Stimulated activated CD8-positive, alpha-beta memory T cell treated with anti-CD3 and anti-CD28 coated beads, Interleukin-12 subunit alpha, Interleukin-12 subunit beta, amount 100 ng/mL, for 4 hours (primary cell): ENCODE results near the gene TBKBP1.
"Not testable (repeated sequence)": the region's sequence is repeated elsewhere in the genome, so short reads cannot be mapped to it uniquely, and the experiment has no call there.

Experiments
- DNase-seq: peaks from one replicate; pipeline ENCODE4 v3.0.0-alpha.2; 2020; ENCODE audit warnings: low read depth

The TBKBP1 gene

DNA sequence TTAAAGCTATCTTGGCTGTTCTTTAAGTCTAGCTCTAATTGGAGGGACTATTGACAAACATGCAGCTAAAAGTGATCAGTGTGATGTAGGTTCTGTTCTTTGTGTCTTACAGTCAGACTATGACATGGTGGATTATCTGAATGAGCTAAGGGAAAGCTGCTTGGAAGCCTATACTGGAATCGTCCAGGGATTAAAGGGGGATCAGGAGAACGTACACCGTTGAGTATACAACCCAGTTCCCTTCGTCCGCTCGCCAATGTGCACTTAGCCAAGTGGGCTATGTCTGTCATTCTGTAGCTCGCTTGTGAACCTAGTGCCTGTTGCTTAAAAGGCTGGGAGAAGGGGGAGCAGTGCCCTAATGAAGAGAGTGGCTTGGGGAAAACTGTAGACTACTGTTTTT is 15.8 kb upstream of the TBKBP1 start:
- no peak for DNase-seq

DNA sequence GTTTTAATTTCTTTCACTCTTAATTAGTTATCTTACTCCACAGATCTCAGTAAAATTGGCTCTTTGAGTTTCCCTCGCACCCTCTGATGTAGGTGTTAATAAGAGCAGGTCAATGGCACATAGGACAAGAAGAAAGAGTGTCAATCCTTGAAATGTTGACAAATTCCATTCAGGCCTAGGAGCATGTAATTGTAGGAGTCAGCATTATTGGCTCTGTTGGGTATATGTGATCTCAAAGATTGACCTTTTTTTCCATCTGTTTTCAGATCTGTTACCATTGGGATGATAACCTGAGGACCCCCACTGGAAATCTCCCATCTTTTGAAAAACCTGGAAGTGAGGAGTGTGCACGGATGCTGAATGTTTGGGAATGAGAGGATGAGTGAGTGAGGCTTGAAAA is 11.8 kb upstream of the TBKBP1 start:
- DNase-seq: no peak

DNA sequence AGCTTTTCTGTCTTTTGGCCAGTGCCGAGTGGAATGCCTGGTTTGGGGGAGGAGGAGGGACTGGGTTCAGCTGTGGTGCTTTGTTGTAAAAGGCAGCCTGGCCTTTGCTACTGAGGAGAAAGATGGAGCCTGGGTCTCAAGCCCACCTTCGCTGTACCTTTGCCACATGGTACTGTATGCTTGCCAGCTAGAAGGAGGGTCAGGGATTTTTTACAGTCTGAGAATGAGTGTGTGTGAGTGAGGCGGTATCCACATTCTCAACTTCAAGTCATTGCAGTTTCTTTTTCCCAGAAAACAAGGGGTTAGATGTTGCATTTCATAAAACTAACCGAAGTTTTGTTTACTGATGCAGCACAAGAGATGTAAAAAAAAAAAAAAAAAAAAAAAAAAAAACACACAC is 11.2 kb upstream of the TBKBP1 start:
- not testable (repeated sequence) for DNase-seq

DNA sequence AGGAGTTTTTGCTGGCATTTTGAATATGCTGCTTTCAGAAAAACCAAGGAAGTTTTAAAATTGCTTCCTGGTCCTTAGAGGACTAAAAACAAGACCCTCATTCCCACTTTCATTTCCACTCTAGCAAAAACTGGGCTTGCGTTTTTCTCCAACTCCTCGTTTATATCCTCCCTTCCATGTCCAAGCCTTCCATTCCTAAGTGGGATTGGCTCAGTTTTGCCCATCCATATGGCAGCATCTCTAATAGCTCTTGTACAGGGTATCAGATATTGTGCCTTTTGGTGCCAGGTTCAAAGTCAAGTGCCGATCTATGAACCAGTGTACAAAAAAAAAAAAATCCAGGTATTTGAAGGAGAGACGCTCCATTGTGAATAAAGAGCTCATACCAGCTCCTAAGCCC is 9.9 kb upstream of the TBKBP1 start:
- DNase-seq: no peak

DNA sequence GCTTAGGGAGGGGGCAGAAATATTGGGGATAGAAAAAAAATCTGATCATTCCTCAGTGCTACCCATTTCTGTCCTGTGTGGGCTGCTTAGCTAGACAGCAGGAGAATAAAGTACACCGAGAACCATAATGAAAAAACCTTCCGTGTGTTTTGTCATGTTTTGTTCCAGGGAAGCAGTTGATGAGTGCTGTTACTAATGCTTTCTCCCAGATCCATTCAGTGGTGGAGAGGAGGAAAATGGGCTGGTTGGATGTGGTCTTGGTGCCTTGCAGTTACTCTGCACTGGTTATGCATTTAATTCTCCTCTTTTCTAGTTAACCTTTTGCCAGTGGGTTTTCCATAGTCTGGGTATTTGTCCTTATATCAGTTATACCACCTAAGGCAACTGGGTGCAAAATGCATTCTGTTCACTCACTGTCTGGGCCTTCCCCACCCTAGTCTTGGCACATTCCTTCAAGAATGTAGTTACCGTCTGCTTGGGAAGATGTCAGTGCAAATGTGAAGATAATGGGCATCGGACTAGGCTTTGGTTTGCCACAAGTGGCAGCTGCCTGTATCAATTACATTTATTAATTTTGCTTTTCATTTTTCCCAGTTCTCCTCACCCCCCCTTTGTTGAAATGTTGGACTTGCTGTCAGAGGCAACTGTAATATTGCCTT is 9.3 kb upstream of the TBKBP1 start:
- DNase-seq: no peak

DNA sequence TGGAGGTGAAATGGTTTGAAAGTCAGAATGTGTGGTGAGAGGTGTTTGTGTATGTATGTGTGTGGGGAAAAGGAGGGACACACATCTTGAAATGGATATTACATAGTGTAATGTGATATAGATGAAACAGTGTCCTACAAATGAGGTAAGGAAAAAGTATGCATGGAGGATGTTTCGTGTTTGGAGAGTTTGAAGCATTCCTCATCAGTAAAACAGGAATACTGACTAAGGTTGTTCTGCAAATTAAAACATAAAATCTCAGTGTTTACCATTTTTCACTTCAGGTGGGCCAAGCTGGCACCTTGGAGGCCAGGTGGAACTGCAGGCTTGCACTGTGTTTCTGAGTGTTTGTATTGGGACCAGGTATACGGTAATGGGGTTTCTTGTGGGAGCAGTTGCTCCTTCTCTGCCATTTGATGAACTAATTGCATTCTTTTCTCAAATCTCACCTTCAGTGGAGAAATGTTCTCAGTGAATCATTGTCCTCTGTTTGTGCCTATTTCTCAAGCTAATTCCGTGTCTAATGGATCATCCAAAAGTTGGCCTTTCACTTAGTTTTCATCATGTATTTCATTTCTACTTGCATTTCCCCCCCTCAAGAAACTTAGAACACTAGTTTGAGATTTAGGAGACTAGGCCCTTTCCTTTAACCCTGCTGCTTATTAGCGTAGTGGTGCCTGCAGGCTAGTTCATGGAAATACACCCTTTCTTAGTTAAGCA is 8.2 kb upstream of the TBKBP1 start:
- no peak for DNase-seq

DNA sequence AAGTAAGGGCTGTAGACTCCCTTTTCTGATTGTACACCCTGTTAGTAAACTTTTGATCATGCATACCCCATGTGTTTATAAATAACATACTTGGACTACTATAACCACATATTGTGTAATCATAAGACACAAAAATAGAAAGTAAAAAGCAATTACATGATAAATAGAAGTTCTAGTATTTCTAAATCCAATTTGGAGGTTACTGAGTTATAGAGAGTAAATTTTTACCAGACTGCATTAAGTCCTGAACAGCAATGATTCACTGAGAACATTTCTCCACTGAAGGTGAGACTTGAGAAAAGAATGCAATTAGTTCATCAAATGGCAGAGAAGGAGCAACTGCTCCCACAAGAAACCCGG is 7.7 kb upstream of the TBKBP1 start:
- DNase-seq: no peak

DNA sequence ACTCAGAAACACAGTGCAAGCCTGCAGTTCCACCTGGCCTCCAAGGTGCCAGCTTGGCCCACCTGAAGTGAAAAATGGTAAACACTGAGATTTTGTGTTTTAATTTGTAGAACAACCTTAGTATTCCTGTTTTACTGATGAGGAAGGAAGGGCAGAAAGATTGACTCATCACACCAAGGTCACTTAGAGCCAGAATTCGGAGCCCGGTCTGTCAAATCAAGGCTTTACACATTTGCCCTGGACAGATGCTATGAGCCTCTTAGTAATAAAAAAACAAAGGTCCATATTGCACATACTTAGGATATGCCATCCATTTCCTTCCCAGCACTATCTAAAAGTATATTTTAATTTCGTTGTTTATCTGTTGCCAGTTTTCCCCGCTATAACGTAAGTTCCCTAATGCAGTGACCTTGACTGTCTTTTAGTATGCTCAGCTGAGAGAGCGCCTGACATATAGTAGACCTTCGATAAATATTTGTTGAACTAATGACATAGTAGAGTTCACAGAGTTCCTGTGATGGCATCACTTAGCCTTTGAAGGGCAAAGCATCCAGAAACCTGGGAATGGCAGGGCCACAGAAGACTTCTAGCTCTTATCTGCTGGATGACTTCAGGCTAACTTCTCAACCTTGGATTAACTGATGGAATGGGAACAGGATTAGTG is 7.2 kb upstream of the TBKBP1 start:
- no peak for DNase-seq

DNA sequence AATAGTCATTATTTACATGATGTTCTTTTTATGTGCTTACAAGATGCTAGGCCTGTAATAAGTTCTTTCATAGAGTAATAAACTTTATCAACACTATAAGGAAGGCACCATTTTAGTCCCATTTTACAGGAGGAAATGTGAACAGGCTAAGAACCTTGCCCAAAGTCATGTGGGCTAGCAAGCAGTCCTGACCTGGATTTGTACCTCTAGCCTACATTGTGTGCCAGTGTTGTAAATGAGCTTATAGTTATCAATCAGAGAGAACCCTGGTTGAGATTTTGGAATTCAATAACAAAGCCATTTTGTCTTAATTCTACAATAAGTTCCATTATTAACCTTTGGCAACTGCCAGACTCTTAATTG is 6.7 kb upstream of the TBKBP1 start:
- no peak for DNase-seq

DNA sequence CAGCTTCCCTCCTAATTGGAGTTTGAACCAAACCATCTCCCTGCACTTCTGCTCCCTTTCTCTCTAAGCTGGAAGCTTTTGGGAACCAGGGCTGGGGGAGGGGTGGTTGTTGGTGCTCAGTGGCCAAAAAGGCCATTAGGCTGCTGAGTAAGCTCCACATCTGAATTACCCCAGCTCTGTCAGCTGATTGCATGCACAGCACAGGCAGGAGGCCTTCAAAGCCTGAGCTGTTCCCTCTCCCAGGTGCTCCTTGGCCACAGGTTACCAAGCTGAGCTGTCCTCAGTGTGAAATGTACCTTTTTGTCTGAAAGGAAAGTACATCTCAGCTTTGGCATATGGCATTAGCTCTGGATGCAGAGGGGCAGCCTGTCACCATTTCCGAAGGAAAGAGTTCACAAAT is 6.2 kb upstream of the TBKBP1 start:
- DNase-seq: no peak

DNA sequence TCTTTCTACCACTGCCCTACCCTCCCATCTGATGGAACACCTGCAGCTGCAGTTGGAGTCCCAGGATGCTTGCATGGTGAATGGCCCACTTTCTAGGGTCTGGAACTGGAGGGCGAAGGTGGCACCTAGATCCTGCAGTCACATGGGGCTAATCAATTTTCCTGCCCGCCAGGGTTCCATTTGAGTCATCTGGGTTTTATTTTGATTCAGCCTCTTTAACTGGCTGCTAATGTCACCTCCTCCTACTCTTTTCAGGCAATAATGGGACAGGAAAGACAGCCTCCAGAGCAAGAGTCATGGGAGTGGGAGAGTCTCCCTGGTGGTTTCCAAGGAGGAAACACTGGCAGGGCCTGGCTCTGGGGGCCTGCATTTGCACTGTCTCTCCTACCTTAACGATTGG is 3.8 kb upstream of the TBKBP1 start:
- no peak for DNase-seq

DNA sequence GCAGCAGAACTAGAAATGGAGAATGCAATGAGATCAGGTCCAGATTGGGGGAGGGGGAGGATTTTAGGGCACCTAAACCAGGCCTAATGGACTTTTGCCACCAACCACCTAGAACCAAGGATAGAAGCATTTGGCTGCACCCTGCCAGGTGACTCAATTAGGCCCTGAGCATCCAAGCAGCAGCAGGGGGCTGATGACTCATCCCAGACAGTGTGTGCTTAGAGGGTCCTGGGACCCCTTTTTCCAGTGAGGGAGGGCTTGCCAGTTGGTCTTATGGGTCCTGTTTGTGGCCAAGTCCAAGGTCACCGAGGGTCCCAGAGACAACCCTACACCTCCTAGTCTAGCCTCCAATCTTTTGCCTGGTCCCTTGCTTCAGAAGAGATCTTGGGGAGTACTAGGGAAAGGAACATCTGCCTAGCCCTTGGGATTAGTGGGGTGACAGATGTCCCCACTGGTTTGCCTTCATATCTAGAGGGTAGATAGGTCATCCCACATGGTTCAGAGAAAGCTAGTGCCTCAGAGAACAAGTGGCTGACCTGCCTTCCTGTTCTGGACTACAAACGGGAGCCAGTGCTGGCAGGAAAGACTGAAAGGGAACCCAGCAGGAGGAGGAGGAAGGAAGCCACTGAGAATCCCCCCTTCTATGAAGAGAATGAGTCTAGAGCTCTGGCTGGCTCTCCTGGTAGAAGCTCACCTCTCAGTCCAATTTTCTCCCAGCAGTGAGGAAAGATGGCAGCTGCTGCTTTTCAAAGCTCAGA is 1.6 kb upstream of the TBKBP1 start:
- DNase-seq: no peak

DNA sequence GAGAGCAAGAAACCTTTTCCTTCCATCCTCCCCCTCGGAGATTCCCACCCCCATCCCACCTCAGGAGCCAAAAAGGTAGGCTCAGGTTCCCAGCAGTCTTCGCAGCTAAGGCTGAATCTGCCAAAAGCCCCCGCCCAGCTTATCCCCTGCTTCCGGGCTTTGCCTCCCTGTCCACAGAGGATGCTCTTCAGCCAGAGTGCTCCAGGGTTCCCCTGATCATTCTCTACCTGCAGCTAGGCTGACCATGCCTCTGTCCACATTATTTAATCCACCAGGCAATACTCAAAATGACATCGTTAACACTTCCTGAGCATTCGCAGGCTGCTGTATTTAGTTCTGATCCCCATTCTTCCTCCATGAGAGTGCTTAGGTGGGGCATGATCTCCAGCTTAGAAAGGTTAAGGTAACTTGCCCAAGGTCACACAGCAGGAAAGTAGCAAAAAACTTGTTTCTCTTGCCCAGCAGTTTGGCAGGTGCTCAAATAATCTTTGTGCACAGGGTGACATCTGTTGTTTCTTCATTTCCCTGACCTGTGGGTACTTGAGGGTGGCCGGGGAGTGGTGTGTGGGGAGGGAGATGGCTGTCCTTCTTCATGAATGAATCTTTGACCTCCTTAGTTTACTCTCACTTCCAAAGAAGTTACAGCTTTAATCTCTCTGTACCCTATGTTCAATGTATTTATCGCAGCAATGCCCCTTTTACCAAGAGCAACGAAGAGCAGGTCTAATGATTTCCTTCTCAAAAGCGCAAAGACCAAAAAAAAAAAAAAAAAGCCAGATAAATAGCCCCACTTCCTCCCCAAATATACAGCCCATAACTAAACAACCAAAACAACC is 848 bp upstream of the TBKBP1 start:
- DNase-seq: no peak

DNA sequence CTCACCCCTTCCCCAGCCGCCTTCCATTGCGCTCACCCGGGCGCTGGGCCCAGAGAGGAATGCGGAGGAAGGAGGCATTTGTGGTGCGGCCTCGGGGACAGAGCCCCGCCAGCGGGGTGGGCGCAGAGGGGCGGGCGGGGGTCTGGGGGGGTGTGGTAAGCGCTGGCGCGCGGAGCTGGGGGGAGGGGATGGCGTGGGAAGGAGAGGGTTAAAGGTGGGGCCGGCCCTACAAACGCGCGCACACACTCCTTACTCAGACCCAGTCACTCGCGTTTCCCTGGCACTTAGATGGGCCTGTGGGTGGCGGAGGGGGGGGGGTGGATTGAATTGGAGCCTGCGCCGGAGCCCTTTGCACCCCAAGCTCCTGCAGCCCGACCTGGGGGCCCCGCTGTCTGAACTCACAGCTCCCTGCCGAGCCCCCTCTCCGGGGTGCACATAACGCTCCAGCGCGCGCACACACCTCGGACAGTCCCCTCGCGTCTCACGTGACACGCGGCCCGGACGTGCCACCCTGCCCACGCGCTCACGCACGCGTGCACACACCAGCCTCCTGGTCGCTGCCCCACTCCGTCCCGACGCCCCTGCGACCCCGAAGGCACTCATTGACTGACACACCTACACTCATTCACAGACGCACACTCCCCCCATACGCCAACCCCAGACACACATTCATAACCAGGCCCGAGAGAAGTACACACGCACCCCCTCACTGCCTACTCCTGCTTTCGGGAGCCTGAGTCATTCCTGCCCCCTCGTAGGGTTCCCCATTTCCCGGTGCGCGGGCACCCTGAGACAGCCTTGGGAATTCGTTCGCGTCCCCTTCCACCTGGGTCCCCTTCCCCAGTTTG is 844 bp downstream of the TBKBP1 start:
- DNase-seq: no peak

DNA sequence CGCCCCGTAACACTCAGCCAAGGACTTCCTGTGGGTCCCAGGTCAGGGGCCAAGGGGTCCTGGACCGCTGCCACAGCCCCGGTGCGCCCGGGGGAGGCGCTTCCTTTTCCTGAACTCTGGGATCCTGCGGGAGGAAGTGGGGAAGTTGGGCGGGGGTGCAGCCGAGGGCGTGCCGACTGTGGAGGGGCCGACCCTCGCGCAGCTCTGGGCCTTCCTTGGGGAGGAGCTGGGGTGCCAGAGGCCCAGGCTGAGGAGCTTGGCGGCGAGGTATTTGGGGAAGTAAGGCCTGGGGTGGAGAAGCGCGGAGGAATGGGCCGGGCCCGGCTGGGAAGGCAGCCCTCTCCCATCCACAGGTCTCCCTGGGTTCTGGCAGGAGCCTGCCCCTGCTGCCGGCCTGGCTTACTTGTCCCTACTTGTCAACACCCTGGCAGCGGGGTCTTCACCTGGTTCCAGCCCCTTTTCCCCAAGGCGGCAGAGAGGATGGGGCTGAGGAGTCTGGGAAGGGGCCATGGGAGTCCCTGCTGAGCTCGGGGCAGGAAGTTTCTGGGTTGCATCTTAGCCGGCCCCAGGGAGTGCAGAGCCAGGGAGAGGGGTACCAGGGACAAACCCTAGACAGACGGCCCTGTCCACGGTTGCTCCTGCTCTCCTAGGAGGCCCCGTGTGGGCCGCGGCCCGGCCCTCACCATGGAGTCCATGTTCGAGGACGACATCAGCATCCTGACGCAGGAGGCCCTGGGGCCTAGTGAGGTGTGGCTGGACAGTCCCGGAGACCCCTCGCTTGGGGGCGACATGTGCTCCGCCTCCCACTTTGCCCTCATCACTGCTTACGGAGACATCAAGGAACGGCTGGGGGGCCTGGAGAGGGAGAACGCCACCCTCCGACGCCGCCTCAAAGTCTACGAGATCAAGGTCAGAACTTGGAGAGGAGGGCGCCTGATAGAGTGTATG is 1.7 kb downstream of the TBKBP1 start:
- no peak for DNase-seq

DNA sequence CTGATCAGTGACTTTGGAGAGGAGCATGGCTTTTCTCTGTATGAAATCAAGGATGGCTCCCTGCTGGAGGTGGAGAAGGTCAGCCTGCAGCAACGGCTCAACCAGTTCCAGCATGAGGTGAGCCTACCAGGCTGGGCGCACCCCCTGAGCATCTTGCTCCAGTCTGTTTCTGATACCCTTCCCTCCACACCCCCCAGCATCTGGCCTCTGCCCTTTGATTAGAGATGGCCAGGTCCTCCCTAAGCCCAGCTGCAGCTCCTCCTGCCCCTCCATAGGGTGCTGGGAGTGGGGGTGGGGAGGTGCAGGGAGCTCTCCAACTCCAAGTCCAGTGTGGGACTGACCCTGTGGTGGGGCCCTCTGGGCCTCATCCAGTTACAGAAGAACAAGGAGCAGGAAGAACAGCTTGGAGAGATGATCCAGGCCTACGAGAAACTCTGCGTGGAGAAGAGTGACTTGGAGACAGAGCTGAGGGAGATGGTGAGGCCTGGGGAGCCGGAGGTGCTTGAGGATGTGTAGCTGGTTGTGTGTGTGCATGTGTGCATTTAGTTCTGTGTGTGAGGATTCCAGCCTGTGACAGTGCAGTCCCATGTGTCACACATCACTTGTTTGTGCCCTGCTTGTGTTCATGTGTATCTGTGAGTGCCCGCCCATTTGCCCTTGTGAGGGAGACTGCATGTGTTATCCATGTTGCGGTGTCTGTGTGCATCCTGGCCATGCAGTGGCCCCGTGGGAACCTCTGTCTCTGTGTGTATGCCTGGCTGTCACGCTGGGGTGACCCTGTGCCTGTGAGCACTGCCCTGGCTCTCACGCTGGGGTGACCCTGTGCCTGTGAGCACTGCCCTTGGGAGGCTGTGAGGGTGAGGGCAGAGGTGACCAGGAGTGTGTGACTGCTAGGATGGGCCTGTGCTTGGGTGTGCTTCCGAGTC is 3.0 kb downstream of the TBKBP1 start:
- DNase-seq: no peak

DNA sequence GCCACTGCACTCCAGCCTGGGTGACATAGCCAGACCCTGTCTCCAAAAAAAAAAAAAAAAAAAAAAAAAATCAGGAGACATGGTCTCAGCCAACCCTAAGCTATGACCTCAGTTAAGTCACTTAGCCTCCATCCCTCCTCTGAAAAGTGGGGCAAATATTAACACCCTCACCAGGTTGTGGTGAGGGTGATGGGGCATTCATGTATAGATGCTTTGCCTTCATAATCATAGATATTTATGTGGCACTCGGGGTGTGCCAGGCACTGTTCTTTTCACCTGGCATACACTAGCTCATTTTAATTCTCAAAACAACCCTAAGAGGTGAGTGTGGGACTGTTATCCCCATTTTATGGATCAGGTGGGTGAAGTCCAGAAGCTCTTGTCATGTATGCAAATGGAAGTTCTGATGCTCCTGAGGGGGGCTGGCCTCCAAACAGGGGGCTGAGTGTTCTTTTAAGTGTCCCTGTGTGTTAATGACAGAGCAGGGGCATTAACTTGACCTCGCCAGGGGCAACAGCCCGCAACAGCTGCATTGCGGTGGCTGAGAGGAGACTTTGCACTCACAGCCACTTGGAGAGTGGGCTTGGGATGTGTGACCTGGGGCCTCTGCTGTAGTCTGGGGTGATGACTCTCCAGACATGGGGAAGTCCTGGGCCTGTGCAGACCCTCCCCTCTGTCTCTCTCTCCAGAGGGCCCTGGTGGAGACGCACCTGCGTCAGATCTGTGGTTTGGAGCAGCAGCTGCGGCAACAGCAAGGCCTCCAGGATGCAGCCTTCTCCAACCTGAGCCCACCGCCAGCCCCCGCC is 4.1 kb downstream of the TBKBP1 start:
- no peak for DNase-seq
